ENCODE data around the gene CTDSPL. TPM values are rescaled to one million over a fixed set of nuclear protein-coding genes. Genes with fewer than 3 reads are reported as not detected.

CTDSPL gene
- total RNA-seq, 1 experiment from 2014 or later, result 34.4 TPM

- intact Hi-C loops (cut with micrococcal nuclease), result no loop called here
These were observed 93.2 kb downstream of the CTDSPL start for GRCh38 chr3:37954881-37955280.

More at GRCh38 chr3:37954881-37955280, 93.2 kb downstream of the CTDSPL start:
- RAD21 ChIA-PET (ENCODE audit: low non-redundant PET in 1 of 2, low total read pairs in 2 of 2, uncharacterized antibody in 2 of 2, unreplicated experiment in 2 of 2), result no interaction called here
- POLR2A ChIA-PET, result no interaction called here
- Histone ChIP-seq H3K27me3 (ENCODE audit: insufficient read depth, low read length) (no peaks in the 10 kb centered on the region), H3K4me2 (ENCODE audit: low read length) (no peak overlapping the region), H3K36me3 (ENCODE audit: control insufficient read depth in 1 of 2, insufficient read depth in 2 of 2, low read length in 2 of 2) (no peaks in the 10 kb centered on the region), H4K20me1 (ENCODE audit: insufficient read depth) (no peaks in the 10 kb centered on the region), H3K79me2 (ENCODE audit: insufficient read depth, low read length) (no peaks in the 10 kb centered on the region), H3K9ac (ENCODE audit: low read length) (no peak overlapping the region), H3K4me1 (ENCODE audit: control insufficient read depth in 1 of 2, insufficient read depth in 2 of 2, low read length in 2 of 2) (no peaks in the 10 kb centered on the region), H2AFZ (ENCODE audit: low read depth, low read length, poor library complexity, severe bottlenecking) (no peak overlapping the region), H3K27ac (ENCODE audit: low read depth, low read length) (no peak overlapping the region), H3K9me3 (ENCODE audit: control insufficient read depth in 1 of 2, insufficient read depth in 1 of 2, low read depth in 1 of 2, low read length in 2 of 2) (peaks cover 0 to 4% of the 10 kb centered on the region in 2 experiments; a peak in 1 of 4 replicates), H3K4me3 (replicated peaks in 1 of 2; ENCODE audit: low read depth in 1 of 2, low read length in 2 of 2) (no peak overlapping the region), H3K9me2 (ENCODE audit: insufficient read depth) (no peaks in the 10 kb centered on the region)
- ATAC-seq (no peak), DNase-seq (ENCODE audit: low read depth, low spot score) (no peak)
- CTCF ChIA-PET, result interaction anchor here (1.3 to 1.5 kb wide), 2 partner anchors 12 to 13 kb away, joined by 3 to 4 read pairs; no protein-coding TSS in a partner anchor
- no TSS peak for BruUV-seq (replicated peaks)
- TF ChIP-seq SRF (IDR thresholded peaks at IDR 0.05; ENCODE audit: low read depth) (no peak), EZH2 (IDR thresholded peaks at IDR 0.05) (no peak), SIN3A (IDR thresholded peaks at IDR 0.05; ENCODE audit: low read depth) (no peak), CTCF (IDR thresholded peaks at IDR 0.05 in 2 of 3, conservative IDR thresholded peaks at IDR 0.05 in 1 of 3; ENCODE audit: borderline replicate concordance in 1 of 3, insufficient read depth in 1 of 3, low read depth in 2 of 3, low read length in 2 of 3) (no peak), YY1 (IDR thresholded peaks at IDR 0.05; ENCODE audit: extremely low read depth, insufficient replicate concordance, low read depth, low read length) (no peak), ELF1 (IDR thresholded peaks at IDR 0.05; ENCODE audit: borderline replicate concordance, low read depth) (no peak), EGR1 (IDR thresholded peaks at IDR 0.05; ENCODE audit: low read depth) (no peak), ZNF274 (IDR thresholded peaks at IDR 0.05; ENCODE audit: low read depth, low read length) (no peak), TCF7L2 (IDR thresholded peaks at IDR 0.05; ENCODE audit: borderline replicate concordance, extremely low read depth, insufficient read depth, insufficient read length) (no peak), ZFX (IDR thresholded peaks at IDR 0.05) (no peak), CEBPB (IDR thresholded peaks at IDR 0.05; ENCODE audit: low read depth) (no peak), REST (IDR thresholded peaks at IDR 0.05; ENCODE audit: low read depth) (no peak), POLR2AphosphoS5 (IDR thresholded peaks at IDR 0.05; ENCODE audit: low read depth, low read length) (no peak), SP1 (IDR thresholded peaks at IDR 0.05; ENCODE audit: low read depth) (no peak), MAX (IDR thresholded peaks at IDR 0.05) (no peak)

All from HCT116 (cell line).